ENCODE results near the gene CCDC185. TPM values are rescaled to one million over a fixed set of nuclear protein-coding genes. Genes with fewer than 3 reads are reported as not detected.

The CCDC185 gene
- total and polyA plus RNA-seq, 10 of the 15 experiments (the other 5 are each of a cell fraction or from before 2014, with no cell fraction given) = not detected

- Histone ChIP-seq H3K27me3 (replicated peaks in 1 of 2; ENCODE audit: control insufficient read depth in 2 of 2, insufficient read depth in 2 of 2, low read length in 1 of 2) (no peaks in the 10 kb centered on the region), H3K4me2 (ENCODE audit: control insufficient read depth, insufficient read depth) (no peak overlapping the region), H3K9me3 (replicated peaks; ENCODE audit: control insufficient read depth, insufficient read depth, low read length) (no peaks in the 10 kb centered on the region), H4K20me1 (ENCODE audit: control insufficient read depth, insufficient read depth) (no peaks in the 10 kb centered on the region), H3K27ac (ENCODE audit: control insufficient read depth, insufficient read depth) (no peak overlapping the region), H2AFZ (ENCODE audit: control insufficient read depth, low read depth, low read length) (no peak overlapping the region), H3K36me3 (ENCODE audit: control insufficient read depth in 2 of 2, insufficient read depth in 2 of 2, low read length in 1 of 2) (no peaks in the 10 kb centered on the region), H3K9ac (ENCODE audit: control insufficient read depth, insufficient read depth, low read length) (no peak overlapping the region), H3K4me3 (no peak overlapping the region), H3K79me2 (ENCODE audit: control insufficient read depth, insufficient read depth, low read length) (no peaks in the 10 kb centered on the region), H3K4me1 (ENCODE audit: control insufficient read depth, insufficient read depth, low read length) (no peaks in the 10 kb centered on the region)
- intact Hi-C loops (cut with micrococcal nuclease; ENCODE audit: unreplicated experiment) (no loop called here), in situ Hi-C loops (cut with MboI) (no loop called here)
- ChIA-PET POLR2A (no interaction called here), CTCF (interaction anchor here (0.8 kb wide), 1 partner anchor 32 kb away, joined by 3 read pairs; no protein-coding TSS in a partner anchor), SMC1A (ENCODE audit: uncharacterized antibody, unreplicated experiment) (no interaction called here), RAD21 (ENCODE audit: unreplicated experiment) (no interaction called here)
- TF ChIP-seq PBX3 (IDR thresholded peaks at IDR 0.05; ENCODE audit: insufficient replicate concordance, low read depth, low read length) = no peak
- no peak for TF ChIP-seq ZNF217 (IDR thresholded peaks at IDR 0.05)
- no peak for TF ChIP-seq KLF5 (IDR thresholded peaks at IDR 0.05; ENCODE audit: partially characterized antibody)
- TF ChIP-seq SP1 (IDR thresholded peaks at IDR 0.05; ENCODE audit: low read depth, low read length) = no peak
- no peak for TF ChIP-seq MAX (IDR thresholded peaks at IDR 0.05; ENCODE audit: low read depth, low read length)
- TF ChIP-seq TCF7 (IDR thresholded peaks at IDR 0.05; ENCODE audit: borderline replicate concordance) = no peak
- TF ChIP-seq MTA3 (IDR thresholded peaks at IDR 0.05; ENCODE audit: borderline replicate concordance, low read length) = no peak
- no peak for TF ChIP-seq MEF2A (IDR thresholded peaks at IDR 0.05; ENCODE audit: insufficient read depth, low read depth, low read length)
- TF ChIP-seq JUND (IDR thresholded peaks at IDR 0.05; ENCODE audit: low read depth, low read length) = no peak
- TF ChIP-seq ELK1 (IDR thresholded peaks at IDR 0.05; ENCODE audit: low read depth, low read length) = no peak
- no peak for TF ChIP-seq EGR1 (IDR thresholded peaks at IDR 0.05; ENCODE audit: borderline replicate concordance in 1 of 2, low read depth in 2 of 2, low read length in 2 of 2)
- no peak for ATAC-seq
- WGBS (ENCODE audit: insufficient coverage, insufficient replicate concordance, low lambda C conversion rate, missing lambda C conversion rate) = 33% methylated on average over 4 of the region's 4 CpGs
- no TSS peak for BruUV-seq (replicated peaks)
- no peak for FAIRE-seq
- DNase-seq (ENCODE audit: low read depth, low spot score) = no peak
Measured at GRCh38 chr1:223346311-223346710, 46.9 kb upstream of the CCDC185 start.
